Stimulated activated CD8-positive, alpha-beta memory T cell treated with anti-CD3 and anti-CD28 coated beads, Interleukin-7, amount 100 ng/mL, for 4 hours (primary cell): ENCODE results near the gene SHC1.
A peak's percentile ranks its signal among the peaks of the same experiment; 100 is the strongest.

Source experiments
- DNase-seq, 2 donors: peaks; one replicate each; pipeline ENCODE4 v3.0.0-alpha.2; 2020; ENCODE audit warnings: low read depth in 2 of 2

Gene SHC1

DNA sequence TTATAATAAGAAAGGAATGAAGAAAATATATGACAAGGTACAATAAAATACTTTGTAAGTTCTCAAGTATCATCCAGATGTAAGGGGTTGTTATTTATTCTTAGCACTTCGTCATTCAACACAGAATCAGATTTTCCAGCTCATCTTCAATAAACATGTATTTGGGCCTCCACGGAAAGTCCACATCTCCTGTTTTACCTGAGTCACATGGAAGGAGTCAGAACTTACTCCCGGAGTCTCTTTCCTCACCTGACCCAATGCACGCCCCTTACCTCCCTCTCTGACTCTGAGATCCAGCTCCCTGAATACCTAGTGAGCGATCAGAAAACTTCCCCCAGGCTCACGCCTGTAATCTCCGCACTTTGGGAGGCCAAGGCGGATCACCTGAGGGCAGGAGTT, 32.6 kb downstream of the SHC1 start:
- DNase-seq: no peak

- DNase-seq: peak; percentile 83
Observed at GRCh38 chr1:154937085-154937987, 33.2 kb downstream of the SHC1 start.

- DNase-seq: peak; percentile 92 to 95
Observed at GRCh38 chr1:154936555-154937084, 33.9 kb downstream of the SHC1 start, which contains the start of gene PMVK. PMVK (minus strand) TSS chr1:154936719; CDS start chr1:154936685, 34 bp downstream.

DNA sequence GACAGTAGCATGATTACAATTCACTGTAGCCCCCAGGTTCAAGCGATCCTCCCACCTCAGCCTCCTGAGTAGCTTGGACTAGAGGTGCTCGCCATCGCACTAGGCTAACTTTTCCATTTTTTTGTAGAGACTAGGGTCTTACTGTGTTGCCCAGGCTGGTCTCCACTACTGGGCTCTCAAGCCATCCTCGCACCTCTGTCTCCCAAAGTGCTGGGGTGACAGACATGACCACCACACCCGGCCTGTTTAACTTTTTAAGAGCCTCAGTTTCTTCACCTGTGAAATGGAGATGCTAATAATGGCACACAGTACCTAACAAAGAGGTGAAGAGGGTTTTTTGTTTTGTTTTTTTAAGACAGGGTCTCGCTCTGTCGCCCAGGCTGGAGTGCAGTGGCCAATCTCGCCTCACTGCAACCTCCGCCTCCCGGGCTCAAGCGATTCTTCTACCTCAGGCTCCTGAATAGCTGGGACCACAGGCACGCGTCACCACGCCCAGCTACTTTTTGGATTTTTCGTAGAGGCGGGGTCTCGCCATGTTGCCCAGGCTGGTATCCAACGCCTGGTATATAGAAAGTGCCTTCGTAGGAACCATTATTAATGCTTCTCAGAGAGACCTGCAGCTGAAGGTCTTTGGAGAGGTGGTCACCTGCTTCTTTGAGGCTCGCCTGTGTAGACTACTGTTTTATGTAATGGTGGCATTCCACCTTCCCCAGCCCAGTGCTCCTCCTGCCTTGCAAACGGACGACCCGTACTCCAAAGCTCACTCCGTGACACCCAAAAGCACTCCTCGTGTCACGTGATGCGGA, 34.6 kb downstream of the SHC1 start:
- DNase-seq: no peak

DNA sequence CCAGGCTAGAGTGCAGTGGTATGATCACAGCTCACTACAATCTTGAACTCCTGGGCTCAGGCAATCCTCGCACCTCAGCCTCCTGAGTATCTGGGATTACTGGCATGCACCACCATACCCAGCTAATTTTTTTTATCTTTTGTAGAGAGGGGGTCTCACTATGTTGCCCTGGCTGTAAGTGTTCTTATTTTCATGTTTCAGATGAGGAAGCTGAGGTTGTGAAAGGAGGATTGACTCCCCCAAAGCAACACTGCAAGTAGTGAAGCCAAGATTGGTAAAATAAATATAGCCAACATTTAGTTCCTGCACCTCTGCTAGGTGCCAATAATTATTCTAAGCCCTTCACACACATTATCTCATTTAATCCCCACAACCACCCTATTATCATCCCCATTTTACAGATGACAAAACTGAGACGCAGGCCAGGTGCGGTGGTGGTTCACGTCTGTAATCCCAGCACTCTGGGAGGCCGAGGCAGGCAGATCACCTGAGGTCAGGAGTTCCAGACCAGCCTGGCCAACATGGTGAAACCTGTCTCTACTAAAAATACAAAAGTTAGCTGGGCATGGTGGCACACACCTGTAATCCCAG, 36.1 kb downstream of the SHC1 start:
- DNase-seq: no peak

DNA sequence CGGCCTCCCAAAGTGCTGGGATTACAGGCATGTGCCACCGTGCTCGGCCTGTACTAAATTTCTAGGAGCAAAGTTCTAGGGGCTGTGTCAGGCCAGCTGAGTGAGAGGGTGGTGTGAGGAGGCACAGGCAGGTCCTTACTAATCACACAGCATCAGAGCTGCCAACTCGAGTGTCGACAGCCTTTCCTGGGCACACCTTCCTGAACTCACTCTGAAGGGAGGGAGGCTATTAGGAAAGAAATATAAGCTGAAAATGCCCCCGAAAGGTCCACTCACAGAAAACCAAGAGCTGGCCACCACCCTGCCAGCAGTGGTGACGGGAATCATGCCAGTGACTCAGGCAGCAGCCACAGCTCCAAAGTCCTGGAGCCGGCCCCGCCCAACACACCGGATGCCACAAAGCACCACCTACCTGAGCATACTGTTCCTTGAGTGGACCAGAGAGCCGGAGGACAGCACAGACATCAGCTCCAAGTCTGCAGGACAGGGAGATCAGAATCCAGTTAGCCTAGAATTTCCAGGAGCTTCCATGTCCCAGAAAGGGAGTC, 38.5 kb downstream of the SHC1 start:
- no peak for DNase-seq

GRCh38 chr1:154926201-154926600, 44.3 kb downstream of the SHC1 start:
- DNase-seq: no peak

DNA sequence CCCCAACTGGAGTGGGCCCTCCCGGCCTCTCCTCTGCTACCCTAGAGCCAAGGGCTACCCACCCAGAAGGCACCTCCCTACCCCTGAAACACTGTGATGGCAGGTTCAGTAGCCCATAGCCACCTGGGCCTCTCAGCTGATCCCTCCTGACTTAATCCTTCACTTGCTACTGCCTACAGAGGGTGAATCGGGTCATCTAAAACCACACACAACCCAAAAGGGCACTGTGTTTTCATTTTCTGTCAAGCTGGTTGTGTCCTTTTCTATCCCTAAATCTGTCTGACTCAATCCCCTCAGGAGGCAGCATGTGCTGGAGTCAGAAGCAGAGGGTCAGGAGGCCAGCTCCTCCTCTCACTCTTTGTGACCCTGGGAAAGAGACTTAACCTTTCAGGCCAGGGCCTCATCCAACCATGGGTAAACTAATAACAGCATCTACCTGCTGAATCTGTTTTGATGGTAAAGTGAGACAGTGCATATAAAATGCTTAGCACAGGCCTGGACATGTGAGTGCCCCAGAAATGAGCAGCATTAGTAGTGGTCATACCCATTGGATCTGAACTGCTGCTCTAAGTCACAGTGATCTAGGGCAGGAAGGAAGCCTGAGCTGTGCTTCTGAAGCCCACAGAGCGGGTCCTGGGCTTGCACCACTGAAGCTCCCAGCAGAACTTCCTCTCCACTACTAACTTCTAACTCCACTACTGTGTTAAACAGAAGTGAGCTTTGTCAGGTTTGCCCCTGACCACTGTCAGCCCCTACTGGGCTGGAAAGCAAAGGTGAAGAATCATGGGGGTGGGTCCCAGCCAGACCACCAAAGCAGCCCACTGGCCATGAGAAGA, 45.0 kb downstream of the SHC1 start:
- DNase-seq: no peak

DNA sequence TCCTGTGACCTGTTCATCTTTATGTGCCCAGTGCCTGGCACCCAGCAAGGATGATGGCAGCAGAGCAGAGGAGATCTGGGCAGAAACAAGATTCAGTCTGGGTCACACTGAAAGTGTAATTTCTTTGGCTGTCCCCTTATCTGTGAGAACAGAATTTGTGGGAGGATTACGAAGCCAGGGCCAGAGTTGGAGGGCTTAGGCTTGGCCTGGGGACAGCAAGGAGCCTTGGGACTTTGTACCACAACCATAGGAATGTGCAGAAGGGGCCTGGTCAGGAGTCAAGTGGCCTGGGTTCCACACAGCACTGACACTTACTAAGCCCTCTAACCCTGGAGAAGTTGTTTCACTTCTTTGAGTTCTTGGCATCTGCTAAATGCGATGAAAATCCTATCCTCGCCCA, 46.9 kb downstream of the SHC1 start:
- DNase-seq: no peak

DNA sequence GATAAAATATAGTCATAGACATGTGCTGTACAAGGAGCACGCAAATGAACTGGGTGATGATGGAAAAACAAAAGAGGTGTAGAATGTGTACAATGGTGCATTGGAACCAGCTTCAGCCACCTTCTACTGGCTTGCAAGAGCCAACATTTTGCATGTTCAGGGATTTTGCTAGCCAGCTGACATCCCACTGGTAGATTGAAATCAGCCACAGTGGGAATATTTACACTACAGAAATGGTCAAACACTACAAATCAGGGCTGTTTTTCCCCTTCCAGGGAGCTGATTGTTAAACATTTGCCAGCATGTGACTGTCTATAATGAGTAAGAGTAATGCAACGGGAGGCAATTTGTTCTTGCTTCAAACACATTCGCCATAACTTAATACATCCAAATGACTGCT, 57.3 kb downstream of the SHC1 start:
- no peak for DNase-seq

DNA sequence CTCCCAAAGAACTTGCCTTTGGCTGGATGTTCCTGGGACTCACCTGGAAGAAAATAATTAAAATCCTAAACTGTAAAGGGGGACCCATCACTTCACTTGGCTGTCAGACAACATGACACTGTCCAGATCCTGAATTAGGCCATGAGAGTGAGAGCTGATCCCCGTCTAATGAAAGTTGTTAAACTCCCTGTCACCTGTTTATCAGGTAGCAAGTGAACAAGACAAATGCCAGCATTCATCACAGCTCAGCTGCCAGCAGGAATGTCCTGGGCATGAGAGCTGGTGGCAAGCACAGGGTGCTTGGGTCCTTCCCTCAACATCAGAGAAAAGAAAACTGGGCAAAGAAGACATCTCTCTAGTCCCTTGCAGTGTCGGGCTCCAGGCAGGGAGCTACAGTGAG, 57.8 kb downstream of the SHC1 start:
- no peak for DNase-seq
